GM03348 (cell line): Measurements from ENCODE around the gene GSN.
"Not testable (repeated sequence)": the region's sequence is repeated elsewhere in the genome, so short reads cannot be mapped to it uniquely, and the experiment has no call there.

ENCODE experiments used
- DNase-seq: peaks from one replicate; pipeline ENCODE4 v3.0.0; 2012; ENCODE audit warnings: low spot score

The GSN gene

DNA sequence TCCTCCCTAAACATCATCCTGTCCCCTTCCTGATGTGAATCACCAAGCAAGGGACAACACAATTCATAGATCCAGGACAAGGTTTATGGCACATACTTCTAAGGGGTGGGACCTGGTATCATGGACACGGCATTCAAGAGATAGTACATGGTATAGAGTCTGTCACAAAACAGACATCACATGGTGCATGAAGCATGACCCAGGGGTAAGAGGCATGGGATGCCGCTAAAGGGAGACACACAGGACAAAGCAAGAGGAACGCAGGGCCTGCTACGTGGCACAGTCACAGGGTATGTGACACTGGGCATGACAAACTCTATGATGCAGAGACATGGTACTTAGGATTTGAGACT is 20.7 kb downstream of the GSN start:
- no peak for DNase-seq

DNA sequence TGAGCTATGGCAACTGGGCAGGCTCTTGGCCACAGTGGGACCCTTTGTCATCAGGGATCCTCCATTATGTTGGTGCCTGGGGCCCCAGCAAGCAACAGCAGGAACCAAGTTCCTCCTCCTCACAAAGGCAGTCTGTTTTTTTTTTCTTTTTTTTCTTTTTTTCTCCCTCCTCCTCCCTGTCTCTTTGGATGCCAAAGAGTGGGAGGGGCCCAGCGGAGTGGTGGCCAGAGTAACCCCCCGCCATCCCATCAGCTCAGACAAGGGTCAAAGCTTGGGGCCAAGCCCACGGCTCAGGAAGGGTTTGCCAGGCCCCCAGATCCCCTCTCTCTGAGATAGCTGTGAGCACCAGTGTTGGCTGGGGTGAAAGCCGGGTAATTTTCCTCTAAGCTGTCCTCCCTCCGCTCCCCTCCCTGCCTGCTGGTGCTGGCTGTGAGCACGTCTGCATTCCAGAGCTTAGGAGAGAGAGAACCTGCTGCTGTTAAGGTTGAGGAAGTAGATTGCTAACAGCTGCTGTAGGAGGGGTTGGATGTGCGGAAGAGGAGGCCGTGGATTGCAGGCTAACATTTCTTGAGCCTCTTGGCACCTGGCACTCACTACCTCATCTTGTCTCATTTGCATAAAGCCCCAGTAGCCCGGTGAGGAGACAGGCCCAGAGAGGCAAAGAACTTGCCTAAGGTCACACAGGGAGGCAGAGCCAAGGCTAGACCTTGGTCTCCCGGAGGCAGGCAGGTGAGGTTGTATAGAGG is 21.2 kb downstream of the GSN start:
- peak; percentile 78 for DNase-seq

DNA sequence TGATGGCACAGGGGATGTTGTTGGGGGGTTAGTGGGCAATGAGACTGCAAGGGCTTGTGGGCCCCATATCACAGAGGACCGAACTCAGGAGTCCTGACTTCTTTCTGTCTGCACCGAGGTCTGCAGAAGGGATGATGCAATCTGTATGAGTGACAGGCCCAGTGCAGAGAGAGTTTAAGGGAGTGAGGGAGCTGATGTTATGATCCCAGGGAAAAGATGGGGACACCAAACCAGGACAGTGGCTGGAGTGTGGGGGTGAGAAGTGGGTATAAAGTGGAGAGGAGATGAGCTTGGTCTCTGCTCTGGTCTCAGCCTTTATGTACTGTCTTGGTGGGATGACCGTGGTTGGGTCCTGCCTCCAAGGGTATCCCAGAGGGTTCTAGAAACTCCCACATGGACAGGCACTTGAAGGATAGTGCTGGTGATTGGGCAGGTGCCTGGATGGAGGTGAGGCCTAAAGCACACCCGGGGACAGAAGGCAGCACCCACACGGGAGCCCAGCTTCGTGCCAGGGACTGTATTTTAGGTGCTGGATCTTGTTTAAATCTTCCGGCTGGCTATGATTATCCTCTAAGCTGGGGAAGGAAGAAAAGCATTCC is 21.9 kb downstream of the GSN start:
- peak; percentile 35 for DNase-seq

DNA sequence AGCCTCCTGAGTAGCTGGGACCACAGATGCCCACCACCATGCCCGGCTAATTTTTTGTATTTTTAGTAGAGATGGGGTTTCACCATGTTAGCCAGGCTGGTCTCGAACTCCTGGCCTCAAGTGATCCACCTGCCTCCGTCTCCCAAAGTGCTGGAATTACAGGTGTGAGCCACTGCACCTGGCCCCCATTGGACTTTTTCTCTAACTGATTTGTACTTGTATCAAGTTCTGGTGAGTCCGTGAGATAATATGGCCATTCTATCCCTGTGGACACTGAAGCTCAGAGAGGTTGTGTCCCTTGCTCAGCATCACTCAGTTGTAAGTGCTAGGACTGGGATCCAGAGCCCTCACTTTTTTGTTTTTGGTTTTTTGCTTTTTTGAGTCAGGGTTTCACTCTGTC is 23.6 kb downstream of the GSN start:
- DNase-seq, result not testable (repeated sequence)

DNA sequence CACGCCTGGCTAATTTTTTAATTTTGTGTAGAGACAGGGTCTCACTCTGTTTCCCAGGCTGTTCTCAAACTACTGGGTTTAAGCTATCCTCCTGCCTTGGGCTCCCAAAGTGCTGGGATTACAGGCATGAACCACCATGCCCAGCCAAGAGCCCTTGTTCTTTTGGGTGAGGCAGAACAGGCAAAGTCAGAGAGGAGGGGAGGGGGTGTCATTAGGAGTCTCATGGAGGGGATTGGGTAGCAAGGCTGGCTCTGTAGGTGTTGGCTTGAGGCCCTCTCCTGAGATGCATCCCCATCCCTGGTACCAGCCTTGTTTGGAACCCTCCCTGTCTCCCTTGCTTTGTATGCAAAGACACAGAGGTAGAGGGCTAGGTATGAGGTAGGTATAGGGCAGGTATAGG is 24.1 kb downstream of the GSN start:
- no peak for DNase-seq

DNA sequence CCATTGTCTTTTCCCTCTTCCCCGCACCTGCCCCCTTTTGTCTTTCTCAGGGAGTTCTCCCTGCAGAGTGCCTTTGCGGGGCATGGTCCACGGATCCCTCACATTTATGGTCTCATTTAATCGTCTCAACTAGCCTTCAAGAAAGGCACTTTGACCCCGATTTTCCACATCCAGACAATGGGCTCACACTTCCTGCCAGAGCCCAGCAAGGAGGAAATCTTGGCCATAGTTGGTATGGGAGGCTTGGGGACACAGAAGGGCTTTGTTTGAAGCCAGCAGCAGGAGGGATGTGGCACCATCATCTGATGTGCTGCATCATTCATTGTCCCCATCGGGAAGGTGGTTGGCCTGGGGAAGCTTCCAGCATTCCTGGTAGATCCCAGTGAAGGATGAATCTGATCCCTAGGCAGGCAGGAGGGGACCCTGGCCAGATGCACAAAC is 24.9 kb downstream of the GSN start:
- no peak for DNase-seq

DNA sequence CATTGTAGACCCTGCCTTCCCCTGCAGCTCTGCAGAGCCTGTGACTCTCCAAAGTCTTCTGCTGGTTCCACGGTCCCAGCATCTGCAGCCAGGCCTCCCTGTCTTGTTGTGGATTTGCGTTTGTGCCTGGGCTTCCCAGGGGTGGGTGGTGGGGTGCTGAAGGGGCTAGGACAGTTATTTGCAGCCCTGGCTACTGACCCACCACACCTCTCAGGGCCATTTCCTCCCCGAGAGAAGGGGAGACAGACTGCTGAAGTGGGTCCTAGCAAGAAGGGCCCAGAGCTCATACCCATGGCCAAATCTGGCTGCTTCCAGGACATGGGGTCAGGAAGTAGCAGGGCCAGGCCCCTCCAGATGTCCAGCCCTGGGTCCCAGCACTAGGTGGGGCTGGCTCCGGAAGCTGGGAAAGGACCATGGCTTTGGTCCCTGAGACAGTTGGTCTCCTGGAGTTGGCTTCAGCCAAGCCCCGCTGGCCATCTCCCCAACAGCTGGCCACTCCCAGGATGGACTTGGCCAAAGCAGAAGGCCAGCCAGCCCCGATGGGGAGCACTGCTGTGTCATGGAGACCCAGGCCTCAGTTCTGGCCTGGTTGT is 26.3 kb downstream of the GSN start:
- no peak for DNase-seq

DNA sequence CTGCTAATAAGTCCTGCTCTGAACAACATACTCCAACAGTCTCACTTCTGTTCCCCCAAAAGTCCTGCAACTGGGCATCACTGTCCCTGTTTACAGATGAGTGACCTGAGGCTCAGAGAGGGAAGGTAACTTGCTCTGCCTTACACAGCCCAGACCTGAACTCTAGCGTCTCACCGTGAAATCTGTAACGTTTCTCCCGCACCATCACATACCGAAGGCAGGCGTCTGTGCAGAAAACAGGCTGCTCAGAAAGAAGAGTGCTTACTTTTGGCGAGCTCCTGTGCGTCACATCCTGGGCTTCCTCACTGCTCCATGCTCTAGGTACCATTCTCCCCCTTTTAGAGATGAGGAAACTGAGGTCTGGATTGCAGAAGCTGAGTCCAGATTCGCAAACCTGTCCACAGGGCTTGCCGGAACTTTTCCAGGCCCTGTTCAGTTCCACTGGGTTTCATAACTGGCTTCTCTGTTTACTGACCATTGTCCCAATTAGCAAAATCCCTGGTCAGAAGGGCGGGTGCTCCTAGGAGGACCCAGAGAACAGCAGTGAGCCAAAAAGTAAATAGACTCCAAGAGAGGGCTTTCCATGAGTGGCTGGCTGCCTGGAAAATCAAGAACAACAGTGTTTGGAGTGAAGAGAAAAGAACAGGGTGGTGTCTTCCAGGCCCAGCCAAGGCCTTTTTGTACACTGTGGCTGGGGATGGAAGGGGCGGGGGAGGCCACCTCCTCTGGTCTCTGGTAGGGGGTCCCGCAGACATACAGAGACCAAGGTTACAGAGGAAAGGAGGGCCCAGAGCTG is 27.1 kb downstream of the GSN start:
- no peak for DNase-seq

DNA sequence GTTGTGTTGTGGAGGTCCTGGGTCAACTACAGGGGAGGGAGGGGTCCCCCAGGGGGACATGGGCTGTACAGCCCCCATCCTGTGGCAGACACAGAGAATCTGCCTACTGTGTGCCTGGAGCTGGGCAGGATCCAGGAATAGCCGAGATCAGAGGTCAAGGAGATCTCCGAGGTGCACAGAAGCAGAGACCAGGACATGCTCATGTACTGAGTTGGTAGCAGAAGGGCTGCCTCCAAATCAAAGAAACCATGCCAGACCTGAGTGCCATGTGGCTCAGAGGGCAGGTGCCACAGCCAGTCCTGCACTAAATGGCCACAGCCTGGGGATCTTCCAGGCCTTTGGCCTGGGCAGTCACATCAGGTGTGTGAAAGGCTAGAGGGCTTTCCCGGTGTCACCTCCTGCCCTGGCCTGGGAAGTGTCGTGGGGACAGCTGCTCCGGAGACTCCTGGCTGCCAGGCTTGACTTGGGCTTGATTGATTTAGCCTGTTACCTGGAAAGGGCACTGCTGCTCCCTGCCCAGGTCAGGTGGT is 27.8 kb downstream of the GSN start:
- DNase-seq, result no peak

DNA sequence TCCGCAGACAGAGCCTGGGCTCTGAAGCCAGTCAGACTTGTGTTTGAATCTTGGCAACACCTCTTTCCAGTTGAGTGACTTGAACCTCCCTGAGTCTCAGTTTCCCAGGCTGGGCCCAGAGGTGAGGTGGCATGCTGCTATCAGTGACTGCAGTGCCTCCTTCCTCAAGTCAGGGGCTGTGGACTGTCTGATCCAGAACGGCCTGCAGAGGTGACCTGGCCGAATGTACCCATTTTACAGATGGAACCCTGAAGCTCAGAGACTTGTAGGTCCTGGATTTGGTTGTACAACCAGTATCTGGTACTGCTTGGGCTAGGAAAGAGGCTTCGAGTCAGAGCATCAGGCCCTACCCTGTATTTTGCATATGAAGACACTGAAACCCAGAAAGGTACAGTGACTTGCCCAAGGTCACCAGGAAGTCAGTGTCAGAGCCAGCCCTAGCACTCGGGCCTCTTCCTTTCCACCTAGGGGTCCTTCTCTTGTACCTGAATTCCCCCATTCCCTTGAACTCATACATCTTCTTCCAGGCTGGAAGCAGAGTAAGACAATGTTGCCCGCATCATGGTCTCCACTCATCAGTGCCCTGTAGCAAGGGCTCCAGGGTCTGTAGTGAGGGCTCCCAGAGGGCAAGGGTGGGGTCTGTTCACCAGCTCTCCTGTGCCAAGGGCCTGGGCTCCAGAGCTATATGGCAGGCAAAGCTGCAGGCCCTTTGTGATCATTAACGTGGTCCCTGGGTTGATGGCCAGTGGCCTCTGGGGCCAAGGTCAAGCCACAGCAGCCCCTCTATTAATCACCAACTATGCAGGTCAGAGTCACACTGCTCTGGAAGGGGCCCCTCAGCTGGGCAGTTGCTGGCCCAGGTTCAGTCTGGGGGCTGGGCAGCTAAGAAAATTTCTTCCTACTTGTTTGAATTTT is 28.5 kb downstream of the GSN start:
- DNase-seq, result no peak

DNA sequence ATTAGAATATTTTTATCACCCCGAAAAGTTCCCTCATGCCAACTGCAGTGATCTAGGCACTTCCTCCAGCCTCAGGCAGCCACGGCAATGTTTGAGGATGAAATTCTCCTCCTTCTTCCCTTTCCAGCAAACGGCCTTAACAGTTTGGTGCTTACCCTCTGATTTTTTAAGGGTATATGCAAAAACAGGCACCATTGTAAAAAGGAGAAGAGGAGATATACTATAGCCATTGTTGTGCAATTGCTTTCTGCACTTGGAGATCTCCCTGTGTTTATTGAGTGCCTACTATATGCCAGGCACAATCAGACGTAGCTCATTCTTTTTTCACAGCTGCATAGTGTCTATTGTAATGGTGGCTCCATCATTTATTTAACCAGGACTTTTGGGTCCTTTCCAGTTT is 29.4 kb downstream of the GSN start:
- no peak for DNase-seq

DNA sequence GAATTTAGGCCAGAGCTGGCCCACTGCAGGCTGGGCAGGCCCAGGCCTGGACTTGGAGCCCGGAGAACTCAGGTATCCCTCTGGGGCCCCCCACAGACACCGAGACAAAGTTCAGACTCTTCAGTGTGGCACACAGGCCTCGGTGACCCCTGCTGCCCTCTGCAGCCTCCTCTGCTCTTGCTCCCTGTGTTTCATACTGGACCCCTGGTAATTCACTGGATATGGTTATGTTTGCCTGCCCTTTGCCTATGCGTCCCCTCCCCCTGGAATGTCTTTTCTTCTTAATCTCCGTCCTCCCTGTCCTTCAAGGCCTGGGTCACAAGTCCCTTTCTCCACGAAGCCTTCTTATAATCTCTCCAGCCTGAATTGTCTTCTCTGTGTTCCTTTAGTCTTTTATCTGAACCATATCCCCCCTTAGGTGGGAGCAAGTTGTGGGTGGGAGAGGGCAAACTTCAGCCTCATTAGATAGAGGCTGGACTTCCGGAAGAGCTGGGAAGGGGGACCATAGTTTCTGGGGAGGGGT is 30.1 kb downstream of the GSN start:
- DNase-seq, result no peak

DNA sequence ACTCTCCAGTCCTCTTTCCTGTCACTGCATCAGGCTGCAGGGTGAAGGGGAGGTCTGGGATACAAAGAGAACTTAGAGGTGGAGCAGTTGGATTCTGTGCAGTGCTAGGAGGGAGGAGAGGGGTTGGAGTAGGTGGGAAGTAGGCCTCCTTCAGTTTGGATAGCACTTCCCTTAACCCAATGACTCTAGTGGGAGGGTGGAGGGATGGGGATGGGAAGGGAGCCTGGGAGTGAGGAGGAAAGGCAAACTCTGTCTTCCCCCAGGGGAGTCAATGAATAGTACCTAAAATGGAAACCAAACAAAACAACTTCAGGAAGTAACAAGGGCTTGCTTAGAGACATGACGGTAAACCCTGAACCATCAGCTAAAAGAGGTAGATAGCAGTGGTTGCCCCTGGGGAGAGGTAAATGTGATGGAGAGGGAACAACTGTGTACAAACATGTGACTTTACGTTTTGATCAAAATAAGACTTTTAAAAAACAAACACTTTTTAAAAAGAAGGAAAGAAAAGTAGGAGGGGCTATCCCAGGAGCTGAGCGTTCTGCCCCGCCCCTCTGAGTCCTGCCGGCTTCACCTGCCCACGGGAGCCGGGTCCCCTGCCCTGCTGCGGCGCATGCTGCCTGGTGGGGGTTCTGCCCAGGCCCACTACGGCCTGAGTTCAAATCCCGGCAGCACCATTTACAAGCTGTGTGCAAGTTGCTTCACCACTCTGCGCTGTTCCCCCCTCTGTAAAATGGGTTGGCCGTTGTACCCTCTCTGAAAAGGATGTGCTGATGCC is 30.9 kb downstream of the GSN start:
- DNase-seq, result peak; percentile 29

DNA sequence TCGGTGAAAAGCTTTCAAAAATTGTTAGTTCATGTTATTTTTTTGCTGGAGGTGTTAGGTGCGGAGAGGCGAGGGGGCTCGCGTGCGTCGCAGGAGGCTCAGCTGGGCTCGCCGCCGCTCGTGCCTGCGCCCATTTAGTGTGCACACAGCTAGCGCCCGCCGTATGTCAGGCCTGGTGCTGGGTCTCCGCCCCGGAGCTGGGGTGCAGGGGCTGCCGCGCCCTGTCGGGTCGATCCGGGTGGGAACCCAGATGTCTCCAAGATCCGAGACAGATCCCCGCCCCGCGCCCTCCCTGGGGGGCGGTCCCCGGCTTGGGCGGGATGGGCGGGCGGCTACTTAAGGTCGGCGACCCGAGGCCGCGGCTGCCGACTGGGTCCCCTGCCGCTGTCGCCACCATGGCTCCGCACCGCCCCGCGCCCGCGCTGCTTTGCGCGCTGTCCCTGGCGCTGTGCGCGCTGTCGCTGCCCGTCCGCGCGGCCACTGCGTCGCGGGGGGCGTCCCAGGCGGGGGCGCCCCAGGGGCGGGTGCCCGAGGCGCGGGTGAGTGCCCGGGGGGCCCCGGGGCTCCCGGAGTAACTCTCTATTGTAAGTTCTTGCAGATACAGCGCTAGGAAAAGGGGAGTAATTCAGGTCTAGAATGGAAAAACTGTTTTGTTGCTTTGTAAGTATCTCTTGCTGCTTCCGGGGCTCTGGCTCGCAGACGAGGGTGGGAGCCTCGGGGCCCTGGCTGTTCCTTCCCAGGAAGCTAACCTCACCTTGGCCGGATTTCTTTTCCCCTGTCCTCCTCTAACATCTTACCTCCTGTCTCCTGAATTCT is 31.7 kb downstream of the GSN start:
- DNase-seq, result peak; percentile 77

DNA sequence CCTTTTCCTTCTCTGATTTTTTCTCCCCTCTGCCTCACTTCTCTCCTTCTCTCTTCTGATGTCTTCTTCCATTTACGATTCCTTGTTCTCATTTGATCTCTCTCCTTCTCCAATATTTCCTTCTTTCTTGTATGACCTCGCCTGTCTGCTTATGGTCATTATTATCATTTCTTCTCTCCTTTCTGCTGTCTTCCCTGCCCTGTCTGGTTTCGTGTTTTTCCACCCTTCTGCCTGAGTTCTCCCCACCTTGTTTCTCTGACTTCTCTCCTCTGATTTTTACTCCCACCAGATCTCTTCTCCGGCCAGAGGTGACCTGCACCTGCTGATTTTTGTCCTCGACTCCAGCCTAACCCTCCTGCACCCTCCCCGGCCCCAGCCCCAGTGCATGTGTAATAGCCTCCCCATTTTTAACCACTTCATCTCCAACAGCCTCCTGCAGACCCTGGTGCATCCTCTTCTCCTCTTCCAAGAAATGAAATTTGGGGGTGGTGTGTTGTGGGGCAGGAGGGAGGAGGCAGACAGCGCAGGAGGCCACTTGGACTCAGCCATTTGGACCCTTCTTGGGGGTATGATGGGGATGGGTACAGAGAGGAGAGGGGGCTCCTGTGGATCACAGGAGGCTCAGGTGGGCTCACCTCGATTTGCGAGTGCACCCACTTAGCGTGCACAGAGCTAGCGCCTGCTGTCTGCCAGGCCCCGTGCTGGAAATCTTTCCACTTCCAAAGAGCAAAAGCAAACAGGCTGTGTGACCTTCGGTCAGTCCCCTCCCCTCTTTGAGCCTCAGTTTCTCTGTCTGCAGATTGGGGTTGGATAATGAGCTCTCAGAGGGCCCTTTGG is 32.5 kb downstream of the GSN start:
- no peak for DNase-seq

DNA sequence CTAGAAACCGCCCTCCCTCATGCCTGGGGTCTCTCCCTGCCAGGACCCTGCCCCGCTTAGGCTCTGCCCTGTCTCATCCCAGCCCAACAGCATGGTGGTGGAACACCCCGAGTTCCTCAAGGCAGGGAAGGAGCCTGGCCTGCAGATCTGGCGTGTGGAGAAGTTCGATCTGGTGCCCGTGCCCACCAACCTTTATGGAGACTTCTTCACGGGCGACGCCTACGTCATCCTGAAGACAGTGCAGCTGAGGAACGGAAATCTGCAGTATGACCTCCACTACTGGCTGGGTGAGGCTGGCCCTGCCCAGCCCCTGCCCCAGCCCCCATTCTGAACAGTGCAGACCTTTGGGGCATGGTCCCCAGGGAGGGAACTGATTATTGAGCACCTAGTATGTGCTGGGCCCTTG is 33.9 kb downstream of the GSN start:
- DNase-seq, result no peak

DNA sequence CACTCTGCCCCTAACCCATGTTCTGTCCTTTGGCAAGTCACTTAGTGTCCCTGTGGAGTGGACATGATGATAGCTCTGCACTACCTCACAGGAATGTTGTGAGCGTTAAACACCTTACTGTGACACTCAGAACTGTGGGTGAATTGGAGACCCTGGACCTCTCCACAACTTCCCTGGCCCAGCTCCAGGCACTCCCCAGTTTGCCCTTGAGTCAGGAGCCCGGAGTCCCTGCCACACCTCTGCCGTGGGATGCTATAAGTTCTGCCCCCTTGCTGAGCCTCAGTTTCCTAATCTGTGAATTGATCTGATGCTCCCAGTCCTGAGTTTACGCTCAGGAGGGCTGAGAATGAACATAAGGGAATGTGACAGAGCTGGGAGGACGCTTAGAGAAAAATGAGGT is 34.4 kb downstream of the GSN start:
- DNase-seq, result no peak

DNA sequence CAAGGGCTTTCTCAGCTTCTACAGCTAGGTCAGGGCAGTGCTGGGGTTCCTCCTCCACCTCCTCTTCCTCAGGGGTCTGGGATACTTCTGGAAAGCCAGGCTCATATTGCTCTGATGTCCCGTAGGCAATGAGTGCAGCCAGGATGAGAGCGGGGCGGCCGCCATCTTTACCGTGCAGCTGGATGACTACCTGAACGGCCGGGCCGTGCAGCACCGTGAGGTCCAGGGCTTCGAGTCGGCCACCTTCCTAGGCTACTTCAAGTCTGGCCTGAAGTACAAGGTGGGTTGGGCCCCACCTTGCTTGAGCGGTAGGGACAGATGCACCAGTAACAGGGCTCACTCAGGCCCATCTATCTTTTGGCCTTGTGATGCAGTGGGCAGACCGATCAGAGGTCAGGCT is 34.8 kb downstream of the GSN start:
- no peak for DNase-seq
